Ureter (tissue), 1 donor: ENCODE data around the gene CCDC102A. TPM values are rescaled to one million over a fixed set of nuclear protein-coding genes. Genes with fewer than 3 reads are reported as not detected.
"Not testable (repeated sequence)": the region's sequence is repeated elsewhere in the genome, so short reads cannot be mapped to it uniquely, and the experiment has no call there.

Source experiments
- DNase-seq: peaks from one replicate; pipeline ENCODE4 v3.0.0-alpha.2; 2020; ENCODE audit warnings: low spot score
- total RNA-seq: library from RNA; stranded (reverse); gene quantifications from one replicate; pipeline ENCODE4 v1.2.4, GENCODE V29; 2023
- donor health status: DM: yes; HTN: yes; CAD: no.

The CCDC102A gene
- total RNA-seq = 4.6 TPM

GRCh38 chr16:57536306-57537193, at the start of gene CCDC102A:
TSS of gene CCDC102A (minus strand) at chr16:57536571. CDS start at chr16:57529177, 7,394 bp downstream.
- DNase-seq = no peak

- DNase-seq = no peak
These were observed 48.8 kb upstream of the CCDC102A start for GRCh38 chr16:57585051-57585687.

- no peak for DNase-seq
These were observed 42.9 kb upstream of the CCDC102A start for GRCh38 chr16:57579361-57579665.

- DNase-seq = no peak
These were observed 42.4 kb upstream of the CCDC102A start for GRCh38 chr16:57578521-57579360.

- DNase-seq = no peak
These were observed 41.4 kb upstream of the CCDC102A start for GRCh38 chr16:57577691-57578224.

GRCh38 chr16:57577214-57577613, 40.8 kb upstream of the CCDC102A start:
- no peak for DNase-seq

- peak; percentile 79 for DNase-seq
These were observed 40.1 kb upstream of the CCDC102A start for GRCh38 chr16:57576429-57576870.

- no peak for DNase-seq
These were observed 39.3 kb upstream of the CCDC102A start for GRCh38 chr16:57575468-57576277.

GRCh38 chr16:57574646-57575467, 38.5 kb upstream of the CCDC102A start:
- no peak for DNase-seq

GRCh38 chr16:57574086-57574485, 37.7 kb upstream of the CCDC102A start:
- DNase-seq = no peak

GRCh38 chr16:57572978-57573728, 36.8 kb upstream of the CCDC102A start:
- DNase-seq = no peak

GRCh38 chr16:57571098-57571497, 34.7 kb upstream of the CCDC102A start:
- DNase-seq = no peak

GRCh38 chr16:57570301-57571070, 34.1 kb upstream of the CCDC102A start:
- no peak for DNase-seq

- DNase-seq = no peak
These were observed 33.1 kb upstream of the CCDC102A start for GRCh38 chr16:57569306-57569946.

GRCh38 chr16:57568772-57569171, 32.4 kb upstream of the CCDC102A start:
- not testable (repeated sequence) for DNase-seq

- DNase-seq = no peak
These were observed 31.9 kb upstream of the CCDC102A start for GRCh38 chr16:57568173-57568678.

GRCh38 chr16:57567691-57568090, 31.3 kb upstream of the CCDC102A start:
- no peak for DNase-seq

GRCh38 chr16:57566436-57566835, 30.1 kb upstream of the CCDC102A start:
- DNase-seq = no peak
